ENCODE measurements around the gene ZNF486.
"Not testable (repeated sequence)": the region's sequence is repeated elsewhere in the genome, so short reads cannot be mapped to it uniquely, and the experiment has no call there.

Gene ZNF486

DNA sequence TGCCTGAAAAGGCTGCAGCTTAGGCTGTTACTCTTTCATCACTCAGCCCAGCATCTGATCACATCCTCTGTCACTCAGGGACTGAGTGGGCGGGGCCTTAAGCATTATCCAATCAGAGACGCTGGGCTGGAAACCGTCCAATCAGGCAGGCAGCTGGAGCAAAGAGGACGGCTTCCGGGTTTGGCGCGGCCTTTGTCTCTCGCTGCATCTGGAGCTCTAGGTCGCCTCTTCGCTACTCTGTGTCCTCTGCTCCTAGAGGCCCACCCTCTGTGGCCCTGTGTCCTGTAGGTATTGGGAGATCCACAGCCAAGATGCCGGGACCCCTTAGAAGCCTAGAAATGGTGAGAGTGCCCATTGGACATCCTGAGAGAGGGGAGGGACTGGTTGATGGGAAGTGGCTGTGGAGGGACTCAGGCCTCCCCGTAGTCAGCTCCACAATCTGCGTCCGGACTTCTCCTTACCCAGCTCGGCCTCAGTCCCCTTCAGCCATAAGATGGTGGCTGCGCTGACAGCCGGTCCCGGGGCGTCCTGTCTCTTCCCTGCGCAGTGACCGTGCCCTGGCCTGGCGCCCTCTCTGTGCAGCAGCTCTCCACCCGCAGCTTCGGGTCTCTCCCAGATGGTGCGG lies at the start of gene ZNF486:
Gene ZNF486, plus strand, starts transcription at position 195 of the 625 bp plus-strand sequence. Its CDS starts 117 bp downstream, at position 312.
- no peak for DNase-seq

DNA sequence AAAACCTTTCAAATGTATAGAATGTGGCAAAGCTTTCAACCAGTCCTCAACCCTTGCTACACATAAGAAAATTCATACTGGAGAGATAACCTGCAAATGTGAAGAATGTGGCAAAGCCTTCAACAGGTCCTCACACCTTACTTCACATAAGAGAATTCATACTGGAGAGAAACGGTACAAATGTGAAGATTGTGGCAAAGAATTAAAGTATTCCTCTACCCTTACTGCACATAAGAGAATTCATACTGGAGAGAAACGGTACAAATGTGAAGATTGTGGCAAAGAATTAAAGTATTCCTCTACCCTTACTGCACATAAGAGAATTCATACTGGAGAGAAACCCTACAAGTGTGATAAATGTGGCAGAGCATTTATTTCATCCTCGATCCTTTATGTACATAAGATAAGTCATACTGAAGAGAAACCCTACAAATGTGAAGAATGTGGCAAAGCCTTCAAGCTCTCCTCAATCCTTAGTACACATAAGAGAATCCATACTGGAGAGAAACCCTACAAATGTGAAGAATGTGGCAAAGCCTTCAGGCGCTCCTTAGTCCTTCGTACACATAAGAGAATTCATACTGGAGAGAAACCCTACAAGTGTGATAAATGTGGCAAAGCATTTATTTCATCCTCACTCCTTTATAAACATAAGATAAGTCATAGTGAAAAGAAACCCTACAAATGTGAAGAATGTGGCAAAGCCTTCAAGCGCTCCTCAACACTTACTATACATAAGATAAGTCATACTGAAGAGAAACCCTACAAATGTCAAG lies 48.8 kb upstream of the ZNF486 start:
- DNase-seq: not testable (repeated sequence)

DNA sequence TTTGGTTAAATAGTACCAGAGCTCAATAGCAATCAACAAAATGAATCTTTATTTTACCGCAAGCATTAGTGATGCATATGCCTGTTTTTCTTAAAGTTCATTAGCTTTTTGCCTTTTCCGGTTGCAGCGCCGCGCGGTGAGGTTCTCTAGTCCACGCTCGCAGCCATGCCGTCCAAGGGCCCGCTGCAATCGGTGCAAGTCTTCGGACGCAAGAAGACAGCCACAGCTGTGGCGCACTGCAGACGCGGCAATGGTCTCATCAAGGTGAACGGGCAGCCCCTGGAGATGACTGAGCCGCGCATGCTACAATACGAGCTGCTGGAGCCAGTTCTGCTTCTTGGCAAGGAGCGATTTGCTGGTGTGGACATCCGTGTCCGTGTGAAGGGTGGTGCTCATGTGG lies 42.1 kb upstream of the ZNF486 start:
- no peak for DNase-seq

DNA sequence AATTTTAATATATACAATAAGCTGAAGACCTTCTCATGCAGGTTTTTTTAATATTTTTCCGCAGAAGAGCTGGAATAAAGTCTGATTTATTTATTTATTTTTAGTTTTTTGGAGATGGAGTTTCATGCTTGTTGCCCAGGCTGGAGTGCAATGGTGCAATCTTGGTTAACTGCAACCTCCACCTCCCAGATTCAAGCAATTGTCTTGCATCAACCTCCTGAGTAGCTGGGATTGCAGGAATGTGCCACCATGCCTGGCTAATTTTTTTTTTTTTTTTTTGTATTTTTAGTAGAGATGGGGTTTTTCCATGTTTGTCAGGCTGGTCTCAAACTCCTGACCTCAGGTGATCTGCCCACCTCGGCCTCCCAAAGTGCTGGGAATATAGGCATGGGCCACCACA lies 34.1 kb upstream of the ZNF486 start:
- not testable (repeated sequence) for DNase-seq

DNA sequence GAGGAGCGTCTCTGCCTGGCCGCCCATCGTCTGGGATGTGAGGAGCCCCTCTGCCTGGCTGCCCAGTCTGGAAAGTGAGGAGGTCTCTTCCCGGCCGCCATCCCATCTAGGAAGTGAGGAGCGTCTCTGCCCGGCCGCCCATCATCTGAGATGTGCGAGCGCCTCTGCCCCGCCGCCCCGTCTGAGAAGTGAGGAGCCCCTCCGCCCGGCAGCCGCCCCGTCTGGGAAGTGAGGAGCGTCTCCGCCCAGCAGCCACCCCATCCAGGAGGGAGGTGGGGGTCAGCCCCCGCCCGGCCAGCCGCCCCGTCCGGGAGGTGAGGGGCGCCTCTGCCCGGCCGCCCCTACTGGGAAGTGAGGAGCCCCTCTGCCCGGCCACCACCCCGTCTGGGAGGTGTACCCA lies 29.3 kb upstream of the ZNF486 start:
- DNase-seq: not testable (repeated sequence)

DNA sequence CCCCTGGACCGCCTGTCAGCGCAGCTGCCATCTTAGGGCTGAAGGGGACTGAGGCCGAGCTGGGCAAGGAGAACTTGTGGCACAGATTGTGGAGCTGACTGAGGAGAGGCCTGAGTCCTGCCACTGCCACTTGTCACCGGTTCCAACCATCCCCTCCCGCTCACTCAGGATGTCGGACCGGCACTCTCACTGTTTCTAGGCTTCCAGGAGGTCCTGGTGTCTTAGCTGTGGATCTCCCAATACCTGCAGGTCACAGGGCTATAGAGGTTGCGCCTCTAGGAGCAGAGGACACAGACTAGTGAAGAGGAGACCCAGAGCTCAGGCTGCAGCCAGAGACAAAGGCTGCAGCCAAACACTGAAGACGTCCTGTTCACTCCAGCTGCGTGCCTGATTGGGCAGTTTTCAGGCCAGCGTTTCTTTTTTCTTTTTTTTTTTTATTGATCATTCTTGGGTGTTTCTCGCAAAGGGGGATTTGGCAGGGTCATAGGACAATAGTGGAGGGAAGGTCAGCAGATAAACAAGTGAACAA lies 15.3 kb upstream of the ZNF486 start:
- DNase-seq: no peak

DNA sequence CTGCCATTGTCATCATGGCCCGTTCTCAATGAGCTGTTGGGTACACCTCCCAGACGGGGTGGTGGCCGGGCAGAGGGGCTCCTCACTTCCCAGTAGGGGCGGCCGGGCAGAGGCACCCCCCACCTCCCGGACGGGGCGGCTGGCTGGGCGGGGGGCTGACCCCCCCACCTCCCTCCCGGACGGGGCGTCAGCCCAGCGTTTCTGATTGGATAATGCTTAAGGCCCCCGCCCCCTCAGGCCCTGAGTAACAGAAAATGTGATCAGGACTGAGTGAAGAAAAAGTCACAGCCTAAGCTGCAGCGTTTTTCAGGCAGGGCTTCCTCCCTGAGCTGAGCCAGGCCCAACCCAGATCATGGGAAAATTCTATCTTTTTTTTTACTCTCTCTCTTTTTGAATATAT lies 14.5 kb upstream of the ZNF486 start:
- DNase-seq: not testable (repeated sequence)

DNA sequence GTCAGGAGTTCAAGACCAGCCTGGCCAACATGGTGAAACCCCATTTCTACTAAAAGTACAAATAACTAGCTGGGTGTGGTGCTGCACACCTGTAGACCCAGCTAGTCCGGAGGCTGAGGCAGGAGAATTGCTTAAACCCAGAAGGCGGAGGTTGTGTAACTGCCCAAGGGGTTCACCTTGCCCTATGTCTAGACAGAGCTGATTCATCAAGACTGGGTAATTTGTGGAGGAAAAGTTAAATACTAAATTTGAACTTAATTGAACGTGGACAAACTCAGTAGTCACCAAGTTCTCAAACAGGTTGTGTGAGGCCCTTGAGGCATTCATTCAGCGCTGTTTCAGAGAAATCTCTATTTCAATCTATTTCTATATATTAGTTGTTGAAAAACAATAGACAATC lies 13.7 kb upstream of the ZNF486 start:
- no peak for DNase-seq

DNA sequence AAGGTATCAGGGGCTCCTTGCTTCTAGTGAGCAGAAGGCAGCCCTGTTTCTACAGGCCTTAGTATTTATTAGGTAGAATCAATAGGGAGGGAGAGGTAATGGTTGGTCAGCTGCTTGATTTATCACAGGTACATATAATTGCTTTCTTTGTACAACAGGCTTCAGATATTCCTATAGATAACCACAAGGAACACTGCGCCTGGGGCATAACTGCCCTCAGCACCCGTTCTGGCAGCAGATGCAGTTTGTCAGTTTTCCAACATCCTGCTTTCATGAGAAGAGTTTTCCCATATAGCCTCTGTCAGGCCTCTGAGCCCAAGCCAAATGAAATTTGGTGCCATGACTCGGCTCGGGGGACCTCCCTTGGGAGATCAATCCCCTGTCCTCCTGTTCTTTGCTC lies 12.4 kb upstream of the ZNF486 start:
- DNase-seq: no peak

DNA sequence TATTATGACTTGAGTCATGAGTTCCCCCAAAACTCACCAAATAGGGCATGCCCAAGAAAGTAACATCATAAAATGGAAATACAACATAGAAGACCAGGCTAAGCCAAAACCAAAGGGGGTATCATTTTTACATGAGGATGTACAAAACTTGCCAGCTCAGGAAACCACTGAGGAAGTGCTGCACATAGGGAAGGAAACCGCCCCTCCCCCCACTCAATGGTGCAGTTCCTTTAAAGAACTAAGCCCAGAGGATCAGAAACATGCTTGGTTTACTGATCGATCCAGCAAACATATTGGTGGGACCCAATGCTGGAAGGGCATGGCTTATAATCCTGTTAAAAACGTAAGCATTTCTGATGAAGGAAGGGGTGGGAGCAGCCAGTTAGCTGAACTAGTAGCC lies 4.2 kb upstream of the ZNF486 start:
- no peak for DNase-seq

DNA sequence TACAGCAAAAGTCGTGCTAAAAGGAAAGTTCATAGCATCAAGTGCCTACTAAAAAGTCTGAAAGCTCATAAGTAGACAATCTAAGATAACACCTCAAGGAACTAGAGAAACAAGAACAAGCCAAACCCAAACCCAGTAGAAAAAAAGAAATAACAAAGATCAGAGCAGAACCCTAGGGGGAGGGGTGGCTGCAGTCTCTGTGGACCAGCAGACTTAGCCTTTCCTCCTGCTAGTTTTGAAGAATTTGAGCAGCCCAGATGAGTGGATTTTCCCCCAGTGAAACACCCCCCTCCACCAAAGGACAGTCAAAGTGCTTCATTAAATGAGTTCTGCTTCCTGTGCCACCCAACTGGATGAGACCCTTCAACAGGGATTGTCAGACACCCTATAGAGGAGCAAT lies 2.6 kb upstream of the ZNF486 start:
- no peak for DNase-seq

DNA sequence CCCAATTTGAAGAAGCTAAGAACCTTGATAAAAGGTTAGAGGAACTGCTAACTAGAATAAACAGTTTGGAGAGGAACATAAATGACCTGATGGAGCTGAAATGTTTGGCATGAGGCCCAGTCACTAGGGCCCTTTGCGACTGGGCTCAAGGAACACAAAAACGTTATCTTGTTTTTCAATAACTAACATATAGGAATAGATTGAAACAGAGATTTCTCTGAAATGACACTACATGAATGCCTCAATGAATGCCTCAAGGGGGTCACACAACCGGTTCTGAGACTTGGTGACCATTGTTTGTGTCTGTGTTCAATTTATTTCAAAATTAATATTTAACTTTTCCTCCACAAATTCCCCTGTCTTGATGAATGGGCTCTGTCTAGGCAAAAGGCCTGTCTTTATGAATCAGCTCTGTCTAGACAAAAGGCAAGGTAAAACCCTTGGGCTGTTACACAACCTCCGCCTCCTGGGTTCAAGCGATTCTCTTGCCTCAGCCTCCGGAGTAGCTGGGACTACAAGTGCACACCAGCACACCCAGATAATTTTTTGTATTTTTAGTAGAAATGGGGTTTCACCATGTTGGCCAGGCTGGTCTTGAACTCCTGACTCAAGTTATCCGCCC lies 932 bp upstream of the ZNF486 start:
- DNase-seq: no peak

DNA sequence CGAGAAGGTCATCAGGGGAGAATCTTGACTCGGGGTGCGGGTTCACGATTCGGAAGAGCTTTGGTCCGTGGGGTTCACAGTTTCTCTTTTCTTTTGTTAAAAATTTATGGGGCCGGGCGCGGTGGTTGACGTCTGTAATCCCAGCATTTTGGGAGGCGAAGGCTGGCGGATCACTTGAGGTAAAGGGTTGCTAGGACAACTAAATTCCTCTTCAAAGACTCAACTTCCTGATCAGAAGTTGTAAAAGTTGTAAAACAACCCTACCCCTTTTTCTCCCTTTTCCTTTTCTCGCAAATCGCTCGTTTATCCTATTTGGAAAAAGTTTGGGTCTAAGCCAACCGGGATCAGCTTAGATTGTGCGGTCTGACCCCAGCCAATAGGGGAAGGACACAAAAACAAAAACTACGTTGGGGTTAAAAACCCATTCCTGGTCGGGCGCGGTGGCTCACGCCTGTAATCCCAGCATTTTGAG lies 673 bp downstream of the ZNF486 start:
- no peak for DNase-seq

DNA sequence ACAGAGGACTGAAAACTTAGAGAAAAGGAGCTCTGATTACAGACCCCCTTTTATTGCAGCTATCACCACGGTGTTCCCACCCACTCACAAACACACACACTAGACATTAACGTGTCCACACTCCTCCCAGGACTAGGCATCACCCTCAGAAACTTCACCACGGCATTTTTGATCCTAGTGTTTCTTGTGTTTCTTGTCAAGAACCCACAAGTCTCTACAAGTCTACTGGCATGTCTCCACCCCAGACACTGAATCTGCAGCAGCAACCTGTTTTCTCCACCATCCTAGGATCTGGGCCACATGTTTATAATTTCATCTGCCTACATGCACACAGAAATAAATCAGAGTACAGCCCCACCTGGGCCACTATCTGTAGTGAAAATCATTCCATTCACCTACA lies 4.3 kb downstream of the ZNF486 start:
- no peak for DNase-seq

DNA sequence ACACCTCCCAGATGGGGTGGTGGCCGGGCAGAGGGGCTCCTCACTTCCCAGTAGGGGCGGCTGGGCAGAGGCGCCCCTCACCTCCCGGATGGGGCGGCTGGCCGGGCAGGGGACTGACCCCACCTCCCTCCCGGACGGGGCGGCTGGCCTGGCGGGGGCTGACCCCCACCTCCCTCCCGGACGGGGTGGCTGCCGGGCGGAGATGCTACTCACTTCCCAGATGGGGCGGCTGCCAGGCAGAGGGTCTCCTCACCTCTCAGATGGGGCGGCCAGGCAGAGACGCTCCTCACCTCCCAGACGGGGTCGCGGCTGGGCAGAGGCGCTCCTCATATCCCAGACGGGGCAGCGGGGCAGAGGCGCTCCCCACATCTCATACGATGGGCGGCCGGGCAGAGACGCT lies 8.8 kb downstream of the ZNF486 start:
- not testable (repeated sequence) for DNase-seq

DNA sequence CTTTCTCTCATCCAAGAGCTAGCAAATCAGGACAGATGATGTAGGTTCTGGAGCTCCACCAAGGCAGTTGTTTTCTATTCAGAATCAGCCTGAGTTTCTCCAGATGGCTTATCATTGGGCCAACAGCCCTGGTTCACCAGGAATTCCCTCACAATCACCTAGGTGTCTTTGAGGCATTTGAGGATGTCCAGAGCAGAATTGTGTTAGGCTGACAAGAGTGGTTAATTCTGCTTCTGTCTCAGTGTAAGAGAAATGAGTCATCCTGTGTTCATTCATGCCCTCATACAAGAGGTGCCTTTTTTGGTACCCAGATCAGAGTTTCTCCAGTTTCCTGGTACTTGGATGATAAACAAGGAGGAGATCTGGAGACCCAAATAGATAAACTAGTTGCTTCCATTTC lies 12.9 kb downstream of the ZNF486 start:
- not testable (repeated sequence) for DNase-seq

DNA sequence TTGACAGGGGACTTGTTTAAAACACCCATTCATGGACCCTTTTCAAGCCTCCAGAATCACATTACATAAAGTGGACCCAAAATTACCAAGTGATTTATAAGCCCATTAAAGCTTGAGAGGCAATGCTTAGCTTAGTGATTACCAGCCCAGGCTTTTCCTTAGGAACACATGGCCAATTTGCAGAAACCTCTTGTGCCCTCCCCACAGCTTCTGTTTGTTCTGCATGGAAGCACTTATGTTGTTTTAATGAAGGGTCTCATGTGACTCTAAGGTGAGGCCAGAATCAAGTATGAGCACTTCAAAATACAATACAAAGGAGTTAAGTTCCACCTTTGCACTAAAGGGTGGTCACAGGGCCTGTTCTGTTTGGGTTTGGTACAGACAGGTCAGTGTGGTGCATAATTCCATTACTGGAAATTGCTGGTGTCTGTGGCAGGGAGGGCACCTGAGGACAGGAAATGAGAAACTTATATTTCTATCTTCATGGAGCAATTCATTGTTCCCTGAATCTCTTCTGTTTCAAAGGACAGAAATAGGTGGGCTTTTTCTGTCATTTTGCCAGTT lies 15.3 kb downstream of the ZNF486 start:
- no peak for DNase-seq

DNA sequence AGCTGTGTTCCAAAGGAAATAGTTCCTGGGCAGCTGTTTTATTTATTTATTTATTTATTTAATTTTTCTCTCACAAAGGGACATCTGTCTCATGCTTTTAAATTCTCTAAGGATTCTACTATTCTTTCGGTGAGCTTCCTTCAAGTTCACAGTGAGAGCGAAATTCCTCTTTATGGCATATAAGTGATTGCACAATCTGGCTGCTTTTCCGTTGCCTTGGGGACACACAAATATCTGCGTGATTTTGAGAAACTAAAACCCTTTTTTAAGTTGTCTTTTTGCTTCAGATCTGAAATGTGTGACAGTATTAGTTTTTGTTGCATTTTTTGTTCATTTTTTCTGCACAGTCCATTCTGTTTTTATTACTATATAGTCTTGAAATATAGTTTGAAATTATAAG lies 19.2 kb downstream of the ZNF486 start:
- no peak for DNase-seq

DNA sequence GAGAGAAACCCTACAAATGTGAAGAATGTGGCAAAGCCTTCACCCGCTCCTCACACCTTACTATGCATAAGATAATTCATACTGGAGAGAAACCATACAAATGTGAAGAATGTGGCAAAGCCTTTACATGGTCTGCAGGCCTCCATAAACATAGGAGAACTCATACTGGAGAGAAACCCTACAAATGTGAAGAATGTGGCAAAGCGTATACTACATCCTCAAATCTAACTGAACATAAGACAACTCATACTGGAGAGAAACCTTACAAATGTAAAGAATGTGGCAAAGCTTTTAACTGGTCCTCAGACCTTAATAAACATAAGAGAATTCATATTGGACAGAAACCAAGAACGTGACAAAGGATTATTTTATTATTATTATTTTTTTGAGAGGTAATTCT lies 30.7 kb downstream of the ZNF486 start:
- no peak for DNase-seq

DNA sequence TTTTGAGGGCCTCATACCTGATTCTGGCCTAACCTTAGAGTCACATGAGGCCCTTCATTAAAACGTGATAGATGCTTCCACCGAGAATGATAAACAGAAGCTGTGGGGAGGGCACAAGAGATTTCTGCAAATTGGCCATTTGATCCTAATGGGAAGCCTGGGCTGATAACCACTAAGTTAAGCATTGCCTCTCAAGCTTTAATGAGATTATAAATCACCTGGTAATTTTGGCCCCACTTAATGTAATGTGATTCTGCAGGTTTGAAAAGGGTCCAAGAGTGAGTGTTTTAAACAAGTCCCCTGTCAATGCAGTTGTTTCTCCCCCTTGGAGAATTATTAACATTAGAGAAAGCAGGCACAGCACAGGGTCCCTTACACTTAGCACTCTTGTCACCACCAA lies 42.0 kb downstream of the ZNF486 start:
- DNase-seq: no peak

DNA sequence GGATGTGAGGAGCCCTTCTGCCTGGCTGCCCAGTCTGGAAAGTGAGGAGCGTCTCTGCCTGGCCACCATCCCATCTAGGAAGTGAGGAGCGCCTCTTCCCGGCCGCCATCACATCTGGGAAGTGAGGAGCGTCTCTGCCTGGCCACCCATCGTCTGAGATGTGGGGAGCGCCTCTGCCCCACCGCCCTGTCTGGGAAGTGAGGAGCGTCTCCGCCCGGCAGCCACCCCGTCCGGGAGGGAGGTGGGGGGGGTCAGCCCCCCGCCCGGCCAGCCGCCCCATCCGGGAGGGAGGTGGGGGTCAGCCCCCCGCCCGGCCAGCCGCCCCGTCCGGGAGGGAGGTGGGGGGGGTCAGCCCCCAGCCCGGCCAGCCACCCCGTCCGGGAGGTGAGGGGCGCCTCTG lies 47.4 kb downstream of the ZNF486 start:
- not testable (repeated sequence) for DNase-seq

DNA sequence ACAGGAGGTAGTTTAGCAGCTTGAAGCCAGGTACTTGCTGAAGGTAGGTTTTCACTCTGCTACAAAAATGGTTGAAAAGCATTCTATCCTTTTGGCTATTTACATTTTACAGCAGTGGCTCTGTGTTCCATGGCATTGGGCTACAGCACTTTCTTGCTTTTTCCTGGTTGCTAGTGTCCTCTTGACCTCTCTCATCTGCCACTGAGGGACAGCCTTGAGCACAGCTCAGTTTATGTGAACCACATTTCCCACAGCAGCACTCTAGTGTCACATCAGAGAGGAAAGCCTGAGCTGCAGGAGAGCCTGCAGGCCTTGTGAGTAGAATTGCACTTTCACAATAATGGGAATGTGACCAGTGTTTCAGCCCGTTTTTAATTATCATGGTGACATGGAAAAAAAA lies 54.6 kb downstream of the ZNF486 start:
- not testable (repeated sequence) for DNase-seq

DNA sequence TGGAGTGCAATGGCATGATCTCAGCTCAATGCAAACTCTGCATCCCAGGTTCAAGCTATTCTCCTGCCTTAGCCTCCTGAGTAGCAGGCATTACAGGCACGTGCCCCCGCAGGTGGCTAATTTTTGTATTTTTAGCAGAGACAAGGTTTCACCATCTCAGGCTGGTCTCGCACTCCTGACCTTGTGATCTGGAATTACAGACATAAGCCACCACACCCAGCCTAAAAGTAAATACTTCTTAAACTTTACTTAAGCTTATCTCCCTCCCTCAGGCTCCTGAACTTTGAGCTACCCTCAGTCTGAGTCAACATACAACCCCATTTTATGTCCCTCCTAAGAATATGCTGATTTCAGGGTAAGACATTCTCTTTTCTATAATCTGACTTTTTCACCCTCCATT lies 66.1 kb downstream of the ZNF486 start:
- DNase-seq: no peak

DNA sequence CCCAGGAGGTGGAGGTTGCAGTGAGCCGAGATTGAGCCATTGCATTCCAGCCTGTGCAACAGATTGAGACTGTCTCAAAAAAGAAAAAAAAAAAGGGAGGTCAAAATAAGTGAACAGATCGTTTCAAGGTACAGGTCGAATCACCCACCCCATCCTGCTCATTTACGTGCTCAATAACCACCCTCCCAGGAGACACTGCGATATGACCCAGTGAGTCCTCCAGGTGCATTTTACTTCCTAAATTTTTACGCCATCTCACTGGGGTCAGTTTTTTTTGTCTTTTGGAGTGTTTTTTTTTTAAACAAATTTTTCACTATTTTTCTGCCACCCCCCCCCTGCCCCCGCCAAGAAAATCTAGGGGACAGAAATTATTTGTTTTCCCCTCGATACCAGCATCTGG lies 68.1 kb downstream of the ZNF486 start:
- no peak for DNase-seq
